Lower lobe of right lung (tissue), 2 donors: Measurements from ENCODE around the gene BCL7C. TPM values are rescaled to one million over a fixed set of nuclear protein-coding genes. Genes with fewer than 3 reads are reported as not detected.

Experiments
- ATAC-seq, 2 donors: fragments of 200-7000 bp; cut with Tn5 transposase; one replicate each; pipeline ENCODE4 v1.9.1; 2020 to 2022; ENCODE audit warnings: mild to moderate bottlenecking in 2 of 2, moderate library complexity in 2 of 2
- DNase-seq: peaks from one replicate; pipeline ENCODE4 v3.0.0-alpha.2; 2020
- H3K27ac ChIP-seq: fragments of 200-600 bp; one replicate; pipeline ENCODE4 v1.8.0; 2022
- H3K27me3 ChIP-seq: fragments of 200-600 bp; one replicate; pipeline ENCODE4 v1.8.0; 2022; ENCODE audit warnings: low read depth
- H3K36me3 ChIP-seq: fragments of 200-600 bp; one replicate; pipeline ENCODE4 v1.8.0; 2022; ENCODE audit warnings: mild to moderate bottlenecking
- H3K4me1 ChIP-seq: fragments of 200-600 bp; one replicate; pipeline ENCODE4 v1.8.0; 2022
- H3K4me3 ChIP-seq: fragments of 200-600 bp; one replicate; pipeline ENCODE4 v1.8.0; 2022; ENCODE audit warnings: mild to moderate bottlenecking
- H3K9me3 ChIP-seq: fragments of 200-600 bp; one replicate; pipeline ENCODE4 v1.8.0; 2022
- intact Hi-C: fragments of 100-400 bp; cut with DNase I; formaldehyde crosslinking; loops from one replicate; pipeline ENCODE4 v1.11.0; 2022
- total RNA-seq: library from RNA; stranded (reverse); fragmentation: NEBNext Ultra II Directional; extraction: Animal tissue kit (Norgen Biotek cat#: 25700); gene quantifications from one replicate; pipeline ENCODE4 v1.2.1, GENCODE V29; 2021
- TF ChIP-seq, protein P1 (sequence below): fragments of 200-600 bp; IDR thresholded peaks from one replicate; pipeline ENCODE4 v1.8.0; 2022; ENCODE audit warnings: antibody characterized with exemption, mild to moderate bottlenecking
- donor health status: DM: no; HTN: yes; CAD: no; lungs with severe emphysema.

The BCL7C gene
- total RNA-seq, 1 donor from 2014 or later: 23.3 TPM

DNA sequence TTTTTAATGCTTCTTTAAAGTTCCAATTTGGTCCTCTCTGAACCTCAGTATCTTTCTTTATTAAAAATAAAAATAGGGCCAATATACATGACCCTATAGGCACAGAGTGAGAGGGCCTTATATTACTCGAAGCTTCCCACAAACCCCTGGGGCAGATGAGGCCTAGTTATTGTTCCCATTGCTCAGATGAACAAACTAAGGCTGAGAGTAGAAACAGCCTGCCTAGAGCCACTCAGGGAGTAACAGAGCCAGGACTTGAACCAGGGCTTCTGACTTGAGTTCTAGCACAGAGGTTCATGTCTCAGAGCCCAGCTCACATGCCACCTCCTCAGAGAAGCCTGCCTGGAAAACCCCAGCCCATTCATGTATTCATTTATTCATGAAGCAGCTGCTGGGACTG lies 7.7 kb downstream of the BCL7C start:
- Histone ChIP-seq H3K4me3 (no peak overlapping the region), H3K9me3 (no peaks in the 10 kb centered on the region), H3K36me3 (peaks cover 66% of the 10 kb centered on the region), H3K27ac (no peak overlapping the region), H3K27me3 (no peaks in the 10 kb centered on the region), H3K4me1 (no peaks in the 10 kb centered on the region)
- intact Hi-C loops: no loop called here
- ATAC-seq (no peak), DNase-seq (no peak)
- TF ChIP-seq, protein P1, sequence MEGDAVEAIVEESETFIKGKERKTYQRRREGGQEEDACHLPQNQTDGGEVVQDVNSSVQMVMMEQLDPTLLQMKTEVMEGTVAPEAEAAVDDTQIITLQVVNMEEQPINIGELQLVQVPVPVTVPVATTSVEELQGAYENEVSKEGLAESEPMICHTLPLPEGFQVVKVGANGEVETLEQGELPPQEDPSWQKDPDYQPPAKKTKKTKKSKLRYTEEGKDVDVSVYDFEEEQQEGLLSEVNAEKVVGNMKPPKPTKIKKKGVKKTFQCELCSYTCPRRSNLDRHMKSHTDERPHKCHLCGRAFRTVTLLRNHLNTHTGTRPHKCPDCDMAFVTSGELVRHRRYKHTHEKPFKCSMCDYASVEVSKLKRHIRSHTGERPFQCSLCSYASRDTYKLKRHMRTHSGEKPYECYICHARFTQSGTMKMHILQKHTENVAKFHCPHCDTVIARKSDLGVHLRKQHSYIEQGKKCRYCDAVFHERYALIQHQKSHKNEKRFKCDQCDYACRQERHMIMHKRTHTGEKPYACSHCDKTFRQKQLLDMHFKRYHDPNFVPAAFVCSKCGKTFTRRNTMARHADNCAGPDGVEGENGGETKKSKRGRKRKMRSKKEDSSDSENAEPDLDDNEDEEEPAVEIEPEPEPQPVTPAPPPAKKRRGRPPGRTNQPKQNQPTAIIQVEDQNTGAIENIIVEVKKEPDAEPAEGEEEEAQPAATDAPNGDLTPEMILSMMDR: no peak

- H3K36me3 ChIP-seq: peaks cover 62% of the 10 kb centered on the region
- TF ChIP-seq, protein P1: no peak
- intact Hi-C loops: no loop called here
- H3K4me1 ChIP-seq: no peaks in the 10 kb centered on the region
- no peaks in the 10 kb centered on the region for H3K9me3 ChIP-seq
- H3K27me3 ChIP-seq: no peaks in the 10 kb centered on the region
- H3K27ac ChIP-seq: no peak overlapping the region
- no peak overlapping the region for H3K4me3 ChIP-seq
- DNase-seq (no peak), ATAC-seq (no peak)
Measured at GRCh38 chr16:30885196-30885595, 8.7 kb downstream of the BCL7C start.

- intact Hi-C loops: no loop called here
- no peak for ATAC-seq
- Histone ChIP-seq H3K9me3 (no peaks in the 10 kb centered on the region), H3K4me1 (no peaks in the 10 kb centered on the region), H3K27ac (no peak overlapping the region), H3K27me3 (no peaks in the 10 kb centered on the region), H3K36me3 (peaks cover 62% of the 10 kb centered on the region), H3K4me3 (no peak overlapping the region)
- TF ChIP-seq, protein P1: no peak
- no peak for DNase-seq
Measured at GRCh38 chr16:30884760-30885159, 9.1 kb downstream of the BCL7C start.

- H3K4me1 ChIP-seq: no peaks in the 10 kb centered on the region
- no peaks in the 10 kb centered on the region for H3K9me3 ChIP-seq
- no peaks in the 10 kb centered on the region for H3K27me3 ChIP-seq
- TF ChIP-seq, protein P1: no peak
- H3K36me3 ChIP-seq: peaks cover 55% of the 10 kb centered on the region
- ATAC-seq (no peak), DNase-seq (no peak)
- intact Hi-C loops: no loop called here
- no peak overlapping the region for H3K27ac ChIP-seq
- no peak overlapping the region for H3K4me3 ChIP-seq
Measured at GRCh38 chr16:30882429-30883310, 11.2 kb downstream of the BCL7C start.

DNA sequence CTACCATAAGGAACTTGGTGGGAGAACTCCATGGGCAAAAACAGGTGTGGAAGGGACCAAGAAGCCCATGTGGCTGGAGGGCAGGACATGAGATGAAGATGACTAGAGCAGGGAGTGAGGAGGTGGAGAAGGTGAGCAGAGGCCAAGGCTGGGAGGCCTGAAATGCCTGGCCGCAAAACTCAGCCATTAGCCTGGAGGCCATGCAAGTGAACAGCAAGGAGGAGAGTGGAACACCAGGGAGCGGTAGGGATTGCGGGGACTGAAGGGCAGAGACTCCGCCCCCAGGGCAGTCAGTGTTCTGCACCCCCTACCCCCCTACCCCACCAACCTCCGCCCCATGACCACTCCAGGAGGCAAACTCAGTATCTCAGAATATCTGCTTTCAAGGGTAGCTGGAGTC lies 17.0 kb downstream of the BCL7C start:
- peak overlapping the region; percentile 95 for H3K27ac ChIP-seq
- H3K27me3 ChIP-seq: no peaks in the 10 kb centered on the region
- peak overlapping the region; percentile 83 for H3K4me3 ChIP-seq
- H3K36me3 ChIP-seq: peaks cover 25% of the 10 kb centered on the region
- TF ChIP-seq, protein P1: no peak
- DNase-seq (no peak), ATAC-seq (no peak)
- peaks cover 22% of the 10 kb centered on the region for H3K4me1 ChIP-seq
- intact Hi-C loops: no loop called here
- no peaks in the 10 kb centered on the region for H3K9me3 ChIP-seq
